ENCODE measurements around the gene STK10.

STK10 gene

DNA sequence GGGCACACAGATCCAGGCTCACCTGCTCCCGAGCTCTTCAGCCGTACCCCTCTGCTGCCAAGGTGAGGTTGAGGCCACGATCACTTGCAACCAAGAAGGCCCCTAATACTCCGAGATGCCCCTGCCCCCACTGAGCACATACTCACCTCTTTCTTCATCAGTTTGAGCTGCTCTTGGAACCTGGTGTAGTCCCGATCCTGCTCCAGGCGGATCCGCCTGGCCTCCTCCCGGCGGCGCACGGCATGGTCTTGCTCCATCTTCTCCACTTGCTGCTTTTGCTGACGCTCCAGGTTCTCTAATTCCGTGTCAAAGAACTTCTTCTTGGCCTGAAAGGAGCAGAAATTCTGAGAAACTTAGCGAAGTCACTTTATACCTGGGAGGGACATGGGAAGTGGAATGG is 105.8 kb downstream of the STK10 start:
- DNase-seq: no peak

DNA sequence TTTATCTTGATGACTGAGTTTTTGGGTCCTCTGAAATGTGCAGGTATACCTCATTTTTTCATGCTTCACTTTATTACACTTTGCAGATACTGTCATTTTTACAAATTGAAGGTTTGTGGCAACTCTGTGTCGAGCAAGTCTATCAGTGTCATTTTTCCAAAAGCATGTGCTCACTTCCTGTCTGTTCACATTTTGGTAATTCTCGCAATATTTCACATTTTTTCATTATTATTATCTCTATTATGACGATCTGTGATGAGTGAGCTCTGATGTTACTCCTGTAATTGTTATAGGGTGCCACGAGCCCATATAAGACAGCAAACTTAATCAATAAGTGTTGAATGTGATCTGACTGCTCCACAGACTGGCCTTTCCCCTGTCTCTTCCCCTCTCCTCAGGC is 108.1 kb downstream of the STK10 start:
- DNase-seq: no peak

DNA sequence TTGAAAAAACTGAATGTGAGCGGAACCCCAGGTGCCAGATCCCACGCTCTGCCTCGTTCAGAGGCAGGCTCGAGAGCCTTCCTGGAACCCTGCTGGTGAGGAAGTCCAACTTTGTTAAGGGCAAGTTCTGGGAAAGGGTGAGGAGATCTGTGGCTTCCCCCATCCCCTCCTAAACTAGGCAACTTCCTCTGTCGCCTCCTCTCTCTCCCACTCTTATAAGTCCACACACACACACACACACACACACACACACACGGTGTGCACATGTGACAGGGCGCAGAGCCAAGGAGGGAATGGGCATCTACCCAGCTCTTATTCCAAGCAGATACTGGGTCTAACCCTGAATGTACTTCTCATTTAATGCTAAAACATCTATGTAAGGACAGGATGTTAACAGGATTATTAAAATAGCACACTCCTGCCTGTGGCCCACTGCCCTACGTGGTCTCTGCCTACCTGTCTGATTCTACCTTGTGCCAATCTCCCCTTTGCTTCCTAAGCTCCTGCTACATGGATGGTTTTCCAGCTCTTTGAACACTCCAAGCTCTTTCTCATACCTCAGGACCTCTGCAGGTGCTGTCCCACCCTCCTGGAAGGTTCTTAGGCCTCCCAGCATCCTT is 109.2 kb downstream of the STK10 start:
- DNase-seq: no peak

DNA sequence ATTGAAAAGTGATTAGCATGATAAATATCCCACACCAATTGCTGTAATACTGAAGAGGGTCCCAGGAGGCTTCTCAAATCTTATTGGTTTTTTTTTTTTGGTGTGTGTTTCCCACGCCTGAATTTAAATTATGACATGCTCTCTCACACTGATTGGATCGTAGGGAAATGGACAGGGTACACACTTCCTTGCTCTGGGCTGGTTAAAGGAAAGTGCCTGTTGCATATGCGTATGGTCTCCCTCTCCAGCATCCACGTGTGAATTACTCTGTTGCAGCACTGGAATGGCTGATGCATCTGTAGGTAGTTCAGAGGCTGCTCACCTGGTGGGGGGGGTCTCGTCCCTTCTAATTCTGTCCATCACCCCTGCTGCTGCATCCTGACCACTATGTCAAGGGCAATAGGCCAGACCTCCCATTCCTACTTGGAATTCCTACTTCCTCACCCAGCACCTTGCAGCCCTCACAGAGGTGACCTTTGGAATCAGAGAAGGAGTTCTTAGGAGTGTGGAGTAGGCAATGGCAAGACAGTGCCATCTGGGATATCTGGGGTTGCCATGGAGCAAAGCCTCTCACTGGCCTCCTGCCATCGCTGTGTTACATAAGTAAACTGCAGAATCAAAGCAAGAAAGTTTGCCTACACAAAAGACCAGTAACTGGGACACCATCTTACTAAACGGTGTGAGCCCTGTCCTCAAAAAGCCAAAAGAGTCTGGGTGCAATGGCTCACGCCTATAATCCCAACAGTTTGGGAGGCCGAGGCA is 110.2 kb downstream of the STK10 start:
- no peak for DNase-seq

DNA sequence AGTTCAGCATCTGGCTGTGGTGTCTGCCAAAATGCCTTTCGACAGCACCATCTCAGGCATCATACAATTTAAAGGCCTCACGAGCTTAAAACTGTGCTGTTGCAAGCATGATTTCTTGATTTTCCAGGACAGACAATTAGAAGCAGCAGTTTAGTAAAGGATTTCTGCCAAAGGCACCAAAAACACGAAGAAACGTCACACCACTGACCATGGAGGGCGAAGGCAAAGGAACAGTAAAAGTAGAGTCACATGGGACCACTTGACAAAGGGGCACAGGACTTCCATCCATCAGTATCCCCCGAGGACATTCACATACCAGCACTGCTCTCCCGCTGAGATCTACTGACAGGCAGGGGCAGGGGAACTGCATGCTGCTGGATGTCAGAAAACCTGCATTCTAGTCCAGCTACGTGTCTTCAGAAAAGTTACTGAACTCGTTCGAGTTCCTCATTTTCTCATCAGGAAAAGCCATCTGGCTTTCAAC is 111.2 kb downstream of the STK10 start:
- no peak for DNase-seq

- DNase-seq: no peak
These were observed 112.4 kb downstream of the STK10 start for GRCh38 chr5:172075656-172076055.

- no peak for DNase-seq
These were observed 113.1 kb downstream of the STK10 start for GRCh38 chr5:172074896-172075295.

GRCh38 chr5:172071309-172071875 is 116.6 kb downstream of the STK10 start:
- DNase-seq: no peak

GRCh38 chr5:172065431-172066065 is 122.5 kb downstream of the STK10 start:
- DNase-seq: no peak

- no peak for DNase-seq
These were observed 123.3 kb downstream of the STK10 start for GRCh38 chr5:172064766-172065165.

DNA sequence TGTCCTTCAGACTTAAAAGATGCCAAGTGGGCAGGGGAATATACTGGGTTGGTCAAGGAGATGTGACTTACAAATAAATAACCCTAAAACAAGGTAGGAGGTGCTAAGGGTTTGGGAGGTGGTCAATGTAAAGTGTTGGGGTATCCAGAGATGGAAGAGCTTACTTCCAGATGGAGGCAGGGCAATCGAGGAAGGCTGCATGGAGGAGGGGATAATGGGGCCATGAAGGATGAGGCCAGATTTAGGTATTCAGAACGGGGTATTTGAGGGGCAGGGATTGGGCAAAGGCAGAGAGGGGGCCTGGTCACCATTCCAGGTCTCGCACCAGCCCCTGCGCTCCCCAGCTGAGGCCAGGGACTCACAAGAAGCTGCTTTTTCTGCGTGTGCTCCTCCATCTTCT is 123.7 kb downstream of the STK10 start:
- DNase-seq: no peak

DNA sequence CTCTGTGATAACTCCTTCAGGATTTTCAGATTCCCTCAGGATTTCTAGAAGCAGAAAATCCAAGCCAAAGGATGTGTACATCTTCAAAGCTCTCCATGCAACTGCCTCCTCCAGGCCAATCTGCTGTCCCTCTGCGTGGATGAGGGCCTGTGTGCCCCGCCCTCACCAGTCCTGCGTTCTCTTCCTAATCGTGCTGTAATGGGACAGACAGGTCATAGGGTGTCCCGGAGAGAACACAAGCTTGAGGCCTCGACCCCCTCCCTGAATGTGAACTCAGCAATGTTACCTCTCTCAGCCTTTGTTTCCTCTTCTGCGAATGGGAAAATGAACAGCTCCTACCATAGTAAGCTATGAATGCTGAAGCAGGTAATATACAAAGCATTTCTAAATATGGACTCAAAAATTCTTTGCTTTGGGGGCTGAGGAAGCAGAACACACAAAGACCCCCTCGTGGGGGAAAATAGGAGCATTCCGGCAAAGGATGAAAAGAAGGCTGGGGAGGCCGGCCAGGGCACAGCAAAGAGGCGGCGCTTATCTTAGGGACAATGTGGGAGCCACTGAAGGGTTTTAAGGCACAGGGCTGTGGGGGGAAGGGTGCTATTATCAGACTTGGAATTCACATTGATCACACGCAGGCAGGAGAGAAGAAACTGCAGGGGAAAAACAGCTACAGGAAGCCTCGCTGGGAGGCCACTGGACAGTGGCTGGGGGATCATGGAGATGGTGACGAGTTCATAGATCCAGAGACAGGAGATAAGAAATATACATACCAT is 124.4 kb downstream of the STK10 start:
- DNase-seq: no peak

GRCh38 chr5:172059661-172060100 is 128.3 kb downstream of the STK10 start:
- no peak for DNase-seq

DNA sequence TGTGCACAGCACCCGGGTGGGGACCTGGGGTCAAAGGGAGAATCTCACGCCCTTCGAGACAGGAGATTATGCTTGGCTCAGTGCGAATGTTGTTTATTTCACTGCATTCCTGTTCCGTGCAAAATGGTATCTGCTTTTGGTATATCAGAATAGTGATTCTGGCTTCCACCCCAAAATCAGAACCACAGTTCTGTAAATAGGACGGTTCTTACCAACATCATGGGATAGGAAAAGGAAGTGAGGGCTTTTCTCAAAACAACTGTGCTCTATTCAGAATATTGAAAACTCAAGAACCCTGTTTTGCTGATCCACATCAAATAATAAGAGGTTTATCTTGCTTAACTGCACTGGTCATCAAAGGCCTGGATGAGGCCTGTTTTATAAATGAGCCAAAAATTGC is 129.9 kb downstream of the STK10 start:
- no peak for DNase-seq

DNA sequence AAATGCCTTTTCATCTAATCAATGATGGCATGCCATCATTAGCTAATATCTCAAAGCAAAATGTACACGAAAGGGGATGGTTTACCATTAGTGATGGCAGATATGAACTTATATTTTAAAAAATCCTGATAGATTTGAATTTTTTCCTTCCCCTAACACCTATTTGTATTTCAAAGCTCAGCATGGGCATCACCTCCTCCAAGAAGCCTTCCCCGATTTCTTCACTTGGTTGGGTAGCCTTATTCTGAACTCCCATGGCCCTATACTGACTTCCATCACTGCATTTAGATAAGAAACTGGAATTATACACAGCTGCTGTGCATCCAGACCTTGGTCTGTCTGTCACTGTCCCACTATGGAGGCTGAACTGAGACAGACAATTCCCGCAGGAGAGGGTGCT is 132.0 kb downstream of the STK10 start:
- no peak for DNase-seq

- DNase-seq: no peak
These were observed 132.6 kb downstream of the STK10 start for GRCh38 chr5:172055421-172055820.

DNA sequence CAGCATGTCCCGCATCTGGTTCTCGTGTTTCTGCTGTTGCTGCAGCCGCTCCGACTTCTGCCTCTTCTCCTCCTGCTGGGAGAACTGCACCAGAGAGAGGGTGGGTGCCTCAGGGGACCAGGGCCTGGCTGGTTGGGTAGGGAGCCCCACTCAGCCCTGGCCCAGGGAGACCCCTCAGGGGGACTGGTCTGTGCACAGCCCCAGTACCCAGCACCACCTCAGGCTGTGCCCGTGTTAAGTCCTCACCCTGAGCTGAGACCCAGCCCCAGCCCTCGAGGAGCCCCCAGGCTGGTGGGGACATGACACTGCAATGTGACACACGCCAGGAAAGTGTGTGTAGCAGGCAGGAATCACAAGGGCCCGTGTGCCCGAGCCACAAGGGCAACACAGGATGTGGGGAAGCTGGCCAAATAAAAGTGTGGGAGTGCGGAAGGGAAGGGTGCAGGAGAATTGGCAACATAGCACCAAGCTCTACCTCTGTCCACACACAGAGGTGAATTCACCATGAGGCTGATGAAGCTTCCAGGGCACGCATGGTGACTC is 133.3 kb downstream of the STK10 start:
- no peak for DNase-seq

DNA sequence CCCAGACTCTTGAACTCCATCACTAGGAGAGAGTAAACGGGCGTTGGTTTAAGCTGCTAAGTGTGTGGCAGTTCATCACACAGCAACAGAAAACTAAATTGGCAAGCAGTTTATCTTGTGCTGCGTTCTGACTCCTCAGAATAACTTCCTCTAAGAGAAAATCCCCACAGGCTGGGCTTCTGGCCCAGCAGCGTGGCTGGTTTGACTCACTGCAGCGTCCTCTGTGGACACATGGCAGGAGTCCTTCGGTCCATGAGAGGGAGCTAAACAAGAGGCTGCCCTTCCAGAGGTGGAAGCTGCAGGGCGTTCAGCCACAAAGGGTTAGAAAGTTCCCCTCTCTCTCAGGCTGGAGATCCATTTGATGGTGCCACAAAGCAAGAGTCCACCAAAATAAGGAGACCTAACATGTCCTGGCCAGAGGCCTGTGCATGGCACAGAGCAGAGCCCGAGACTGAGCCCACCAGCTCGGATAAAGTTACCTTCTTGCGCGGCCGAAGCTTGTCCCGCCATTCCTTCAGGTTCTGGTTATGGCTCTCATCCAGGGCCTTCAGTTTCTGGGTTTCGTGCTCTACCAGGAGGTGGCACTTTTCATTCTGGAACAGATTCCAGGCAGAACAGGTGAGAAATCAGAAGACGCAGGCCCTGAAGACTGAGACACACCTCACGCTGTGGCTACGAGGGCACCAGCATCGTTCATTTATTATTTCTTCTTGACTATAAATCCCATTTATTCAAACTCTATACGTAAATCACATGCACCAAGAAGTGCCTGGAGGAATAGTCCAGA is 135.4 kb downstream of the STK10 start:
- no peak for DNase-seq

GRCh38 chr5:172051643-172052339 is 136.2 kb downstream of the STK10 start:
- no peak for DNase-seq

GRCh38 chr5:172050080-172050479 is 137.9 kb downstream of the STK10 start:
- DNase-seq: no peak

DNA sequence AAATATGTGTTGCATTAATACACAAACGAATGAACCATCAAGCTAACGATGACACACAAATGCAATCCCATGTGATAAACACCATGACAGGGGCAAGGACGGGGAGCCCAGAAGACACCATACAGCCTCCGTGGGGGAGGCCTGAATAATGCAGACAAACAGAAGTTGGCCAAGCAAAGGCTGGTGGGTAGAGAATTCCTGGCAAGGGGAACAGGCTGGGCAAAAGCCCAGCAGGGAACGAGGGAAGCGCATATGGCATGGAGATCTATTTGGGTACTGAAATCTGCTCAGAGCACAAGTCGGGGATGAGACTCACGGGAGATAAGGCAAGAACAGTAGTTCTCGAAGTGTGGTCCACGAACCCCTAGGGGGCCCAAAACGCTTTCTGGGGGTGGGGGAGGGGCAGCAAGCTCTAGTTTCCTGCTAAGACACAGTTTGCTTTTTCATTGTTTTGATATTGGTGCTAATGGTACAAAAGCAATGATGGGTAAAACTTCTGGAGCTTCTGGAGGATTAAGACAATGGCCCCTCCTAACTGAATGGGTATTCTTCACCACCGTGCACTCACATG is 138.7 kb downstream of the STK10 start:
- DNase-seq: no peak

Data from stimulated activated CD4-positive, alpha-beta T cell treated with anti-CD3 and anti-CD28 coated beads, Interleukin-1b, Interleukin-23, amount 100 ng/mL, for 48 hours (primary cell).